ENCODE data around the gene ZNF786. TPM values are rescaled to one million over a fixed set of nuclear protein-coding genes. Genes with fewer than 3 reads are reported as not detected.

ZNF786 gene, protein sequence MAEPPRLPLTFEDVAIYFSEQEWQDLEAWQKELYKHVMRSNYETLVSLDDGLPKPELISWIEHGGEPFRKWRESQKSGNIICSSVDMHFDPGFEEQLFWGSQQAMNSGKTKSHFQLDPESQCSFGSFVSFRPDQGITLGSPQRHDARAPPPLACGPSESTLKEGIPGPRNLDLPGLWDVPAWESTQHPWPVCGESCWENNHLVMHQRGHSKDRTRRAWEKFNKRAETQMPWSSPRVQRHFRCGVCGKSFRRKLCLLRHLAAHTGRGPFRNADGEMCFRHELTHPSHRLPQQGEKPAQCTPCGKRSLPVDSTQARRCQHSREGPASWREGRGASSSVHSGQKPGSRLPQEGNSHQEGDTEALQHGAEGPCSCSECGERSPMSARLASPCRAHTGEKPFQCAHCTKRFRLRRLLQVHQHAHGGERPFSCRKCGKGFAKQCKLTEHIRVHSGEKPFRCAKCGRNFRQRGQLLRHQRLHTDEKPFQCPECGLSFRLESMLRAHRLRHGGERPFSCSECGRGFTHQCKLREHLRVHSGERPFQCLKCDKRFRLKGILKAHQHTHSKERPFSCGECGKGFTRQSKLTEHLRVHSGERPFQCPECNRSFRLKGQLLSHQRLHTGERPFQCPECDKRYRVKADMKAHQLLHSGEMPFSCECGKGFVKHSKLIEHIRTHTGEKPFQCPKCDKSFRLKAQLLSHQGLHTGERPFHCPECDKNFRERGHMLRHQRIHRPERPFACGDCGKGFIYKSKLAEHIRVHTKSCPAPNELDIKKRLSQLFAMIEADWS
- total RNA-seq = 9.1 TPM

GRCh38 chr7:149090397-149091195 is at the start of gene ZNF786:
ZNF786 (minus strand) TSS chr7:149090718; CDS start chr7:149090640, 78 bp downstream.

GRCh38 chr7:149125863-149126661 is 35.5 kb upstream of the ZNF786 start, which contains the start of gene ZNF425:
ZNF425 (minus strand) TSS chr7:149126324; CDS start chr7:149126213, 111 bp downstream.

DNA sequence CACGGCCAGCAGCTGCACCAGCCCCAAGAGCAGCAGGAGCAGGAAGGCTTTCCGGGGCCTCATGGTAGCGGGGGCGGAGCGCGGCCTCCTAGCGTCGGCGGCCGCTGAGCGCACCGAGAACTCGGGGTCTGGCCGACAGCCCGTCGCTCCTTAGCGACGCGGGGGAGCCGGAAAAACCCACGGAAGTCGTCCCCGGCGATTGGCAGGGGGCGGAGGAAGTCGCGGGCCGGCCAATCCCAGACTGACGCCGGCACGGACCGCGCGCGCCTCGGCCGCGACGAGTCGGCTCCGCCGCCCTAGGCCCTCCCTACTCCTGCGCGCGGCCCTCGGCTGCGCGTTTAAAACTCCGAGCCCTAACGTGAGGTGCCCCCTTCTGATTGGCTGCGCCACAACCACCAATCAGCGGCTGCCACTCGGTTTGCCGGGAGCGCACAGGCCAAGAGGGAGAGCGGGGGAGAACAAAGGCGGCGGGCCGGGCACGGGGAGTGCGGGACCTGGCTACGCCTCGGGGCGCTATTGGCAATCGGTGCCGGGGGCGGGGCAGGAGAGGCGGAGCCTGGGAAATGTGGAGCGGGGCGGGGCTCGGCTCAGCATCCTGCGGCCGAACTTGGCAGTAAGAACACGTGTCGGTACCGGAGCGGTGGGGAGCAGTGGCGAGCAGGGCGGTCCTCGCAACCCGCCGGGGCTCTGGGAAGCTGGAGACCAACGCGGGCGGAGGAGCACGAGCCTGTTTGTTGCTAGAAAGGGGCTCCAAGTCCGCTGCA is 62.0 kb downstream of the ZNF786 start, which contains the start of gene PDIA4:
TSS of gene PDIA4 (minus strand) at position 160 of the 764 bp plus-strand sequence. CDS start at position 63, 97 bp downstream.

Small RNA genes within 50 kb of the gene (small RNA-seq; reads per million reads assigned to genes)
- gene COX6B1P1 (ENCODE audit: low replicate concordance) (not detected), gene RN7SL521P (ENCODE audit: low replicate concordance) (0.74 reads per million, percentile 76 among the genes with 10 or more reads in this experiment), gene RNU6-650P (ENCODE audit: low replicate concordance) (not detected)

Other genes with a start within 250 kb of the ZNF786 start
- gene EZH2, start 206.4 kb downstream of the ZNF786 start, total RNA-seq = 16.6 TPM
- gene PDIA4, start 62.2 kb downstream of the ZNF786 start, total RNA-seq = 127 TPM
- 4.6 TPM for gene ZNF425, start 35.6 kb upstream of the ZNF786 start, total RNA-seq
- gene ZNF398, start 56.7 kb upstream of the ZNF786 start, total RNA-seq = 17.1 TPM
- gene ZNF282, start 104.8 kb upstream of the ZNF786 start, total RNA-seq = 43.7 TPM
- gene ZNF212, start 148.9 kb upstream of the ZNF786 start, total RNA-seq = 11.4 TPM
- 16.8 TPM for gene ZNF783, start 171.5 kb upstream of the ZNF786 start, total RNA-seq